Endothelial cell of umbilical vein (primary cell): ENCODE data around the gene MAST4. TPM values are rescaled to one million over a fixed set of nuclear protein-coding genes. Genes with fewer than 3 reads are reported as not detected.

Source experiments
- BruUV-seq: library from RNA; stranded (reverse); fragments of 400-500 nt; replicated peaks from 2 replicates; lab custom pipeline; 2021; lab: Mats Ljungman, UMichigan
- CTCF ChIA-PET: fragments of 300-600, 350-600 bp; sonication (Branson Sonifier 250); formaldehyde crosslinking; loops from one replicate; lab custom pipeline; 2021; ENCODE audit warnings: antibody characterized with exemption, inconsistent platforms; lab: Charles Lee
- POLR2A ChIA-PET: fragments of 300-600, 350-600 bp; sonication (Branson Sonifier 250); formaldehyde crosslinking; loops from one replicate; lab custom pipeline; 2021; ENCODE audit warnings: antibody characterized with exemption, inconsistent platforms; lab: Charles Lee
- DNase-seq: peaks from one replicate; pipeline ENCODE4 v3.0.0-alpha.2; 2011; ENCODE audit warnings: low read depth, low spot score
- FAIRE-seq: peaks from 2 replicates; lab custom pipeline; 2011; peaks lifted over from hg19 to GRCh38; lab: Jason Lieb, UNC
- H2AFZ ChIP-seq: 2 replicates; pipeline ENCODE4 v1.6.0; 2012; ENCODE audit warnings: low read depth, low read length, control low read depth, inconsistent platforms
- H3K27ac ChIP-seq: 2 replicates; pipeline ENCODE4 v1.5.1; 2011; ENCODE audit warnings: low read depth, mild to moderate bottlenecking, control low read depth, low read length, moderate library complexity; ENCODE audit not compliant: insufficient read depth
- H3K27me3 ChIP-seq, 2 experiments: 2 replicates each; pipeline versions ENCODE4 v1.6.0 to v1.6.1; 2011; ENCODE audit warnings: low read length in 2 of 2, mixed read lengths in 1 of 2; ENCODE audit not compliant: control insufficient read depth in 2 of 2, insufficient read depth in 2 of 2
- H3K36me3 ChIP-seq, 2 experiments: 2 replicates in 1 of 2; 3 replicates in 1 of 2; pipeline ENCODE4 v1.5.1; 2011; ENCODE audit warnings: low read length in 2 of 2, mild to moderate bottlenecking in 1 of 2, moderate library complexity in 1 of 2; ENCODE audit not compliant: control insufficient read depth in 2 of 2, insufficient read depth in 2 of 2; ENCODE audit errors: extremely low read depth in 1 of 2
- H3K4me1 ChIP-seq: 3 replicates; pipeline ENCODE4 v1.5.1; 2011; ENCODE audit warnings: mild to moderate bottlenecking, low read length; ENCODE audit not compliant: control insufficient read depth, insufficient read depth; ENCODE audit errors: extremely low read depth
- H3K4me2 ChIP-seq: 2 replicates; pipeline ENCODE4 v1.6.1; 2011; ENCODE audit warnings: low read length, control low read depth, mixed read lengths; ENCODE audit not compliant: insufficient read depth
- H3K4me3 ChIP-seq, 3 experiments: fragments of 200-600 bp in 1 of 3; sonication (generic), shearing (Covaris generic) in 1 of 3; replicated peaks in 1 of 3; 2 replicates each; pipeline ENCODE4 v1.5.1; 2011 to 2016; ENCODE audit warnings: control low read depth in 3 of 3, low read length in 3 of 3, mild to moderate bottlenecking in 2 of 3, inconsistent platforms in 1 of 3, low read depth in 1 of 3, moderate library complexity in 1 of 3; ENCODE audit not compliant: insufficient read depth in 1 of 3
- H3K79me2 ChIP-seq: 2 replicates; pipeline ENCODE4 v1.6.0; 2012; ENCODE audit warnings: low read length, inconsistent platforms; ENCODE audit not compliant: control insufficient read depth, insufficient read depth
- H3K9ac ChIP-seq: replicated peaks from 2 replicates; pipeline ENCODE3; 2011; ENCODE audit warnings: low read length, control low read depth; ENCODE audit not compliant: insufficient read depth; ENCODE audit errors: extremely low read depth
- H3K9me1 ChIP-seq: replicated peaks from 3 replicates; pipeline ENCODE4 v1.6.0; 2011; ENCODE audit warnings: mild to moderate bottlenecking, low read length; ENCODE audit not compliant: control insufficient read depth, insufficient read depth; ENCODE audit errors: extremely low read depth
- H3K9me3 ChIP-seq: replicated peaks from 2 replicates; pipeline ENCODE4 v1.5.1; 2012; ENCODE audit warnings: low read length, inconsistent platforms; ENCODE audit not compliant: control insufficient read depth, insufficient read depth
- H4K20me1 ChIP-seq: replicated peaks from 2 replicates; pipeline ENCODE3; 2011; ENCODE audit warnings: mild to moderate bottlenecking, low read length; ENCODE audit not compliant: control insufficient read depth, insufficient read depth; ENCODE audit errors: extremely low read depth
- EZH2 ChIP-seq: IDR thresholded peaks from 2 replicates; pipeline ENCODE4 v1.6.1; 2012; ENCODE audit warnings: borderline replicate concordance, low read depth, mild to moderate bottlenecking, moderate library complexity, low read length, inconsistent platforms; ENCODE audit not compliant: severe bottlenecking
- FOS ChIP-seq: IDR thresholded peaks from 2 replicates; pipeline ENCODE4 v1.6.1; 2011; ENCODE audit warnings: mild to moderate bottlenecking, low read length, moderate library complexity, borderline replicate concordance; ENCODE audit not compliant: insufficient read depth
- GATA2 ChIP-seq: IDR thresholded peaks from 2 replicates; pipeline ENCODE4 v1.7.0; 2011; ENCODE audit warnings: low read depth, mild to moderate bottlenecking, moderate library complexity, mixed read lengths, low read length; ENCODE audit not compliant: insufficient read length, insufficient read depth
- JUN ChIP-seq: IDR thresholded peaks from 2 replicates; pipeline ENCODE4 v1.6.1; 2011; ENCODE audit warnings: borderline replicate concordance, low read depth; ENCODE audit not compliant: insufficient read length, insufficient read depth
- MAX ChIP-seq: IDR thresholded peaks from 2 replicates; pipeline ENCODE4 v1.6.1; 2011; ENCODE audit not compliant: insufficient read depth, insufficient read length
- MYC ChIP-seq: IDR thresholded peaks from one replicate; pipeline ENCODE4 v1.6.1; 2011; ENCODE audit warnings: mild to moderate bottlenecking, low read depth, low read length
- POLR2A ChIP-seq: IDR thresholded peaks from 2 replicates; pipeline ENCODE4 v1.6.1; 2012; ENCODE audit warnings: low read depth, mild to moderate bottlenecking, control low read depth, low read length
- dilution Hi-C: fragments of 300-500 bp; cut with MboI; formaldehyde crosslinking; loops from one replicate; pipeline ENCODE4 v1.15.0; 2019; ENCODE audit warnings: low sequenced_read_pairs; ENCODE audit not compliant: extremely low pct_ligation_motif_present
- intact Hi-C: fragments of 100-400 bp; cut with micrococcal nuclease; formaldehyde crosslinking; loops from one replicate; pipeline ENCODE4 v1.10.0; 2022
- polyA plus RNA-seq, 4 experiments: library from polyadenylated mRNA; depleted of rRNA in 3 of 4; stranded (reverse) in 3 of 4; unstranded in 1 of 4; fragments of >200 nt; gene quantifications; 2 replicates each; pipeline versions ENCODE4 v1.2.1 to v1.2.3, GENCODE V29; 2011 to 2012; ENCODE audit warnings: missing spikeins in 1 of 4
- total RNA-seq: library from RNA; stranded (reverse); gene quantifications from 2 replicates; pipeline ENCODE4 v1.2.3, GENCODE V29; 2021
- TF ChIP-seq, protein P1 (sequence below), 2 donors: IDR thresholded peaks; 1 replicate in 1 of 2; 2 replicates in 1 of 2; pipeline ENCODE4 v1.5.1; 2011; ENCODE audit warnings: low read length in 2 of 2, mild to moderate bottlenecking in 2 of 2, moderate library complexity in 2 of 2, control low read depth in 1 of 2, inconsistent platforms in 1 of 2, low read depth in 1 of 2; ENCODE audit not compliant: insufficient read depth in 1 of 2; ENCODE audit errors: extremely low read depth in 1 of 2

Gene MAST4
- total and polyA plus RNA-seq, 2 donors (not counting 3 experiments of a cell fraction or from before 2014, with no cell fraction given) = 40.2 to 116 TPM

DNA sequence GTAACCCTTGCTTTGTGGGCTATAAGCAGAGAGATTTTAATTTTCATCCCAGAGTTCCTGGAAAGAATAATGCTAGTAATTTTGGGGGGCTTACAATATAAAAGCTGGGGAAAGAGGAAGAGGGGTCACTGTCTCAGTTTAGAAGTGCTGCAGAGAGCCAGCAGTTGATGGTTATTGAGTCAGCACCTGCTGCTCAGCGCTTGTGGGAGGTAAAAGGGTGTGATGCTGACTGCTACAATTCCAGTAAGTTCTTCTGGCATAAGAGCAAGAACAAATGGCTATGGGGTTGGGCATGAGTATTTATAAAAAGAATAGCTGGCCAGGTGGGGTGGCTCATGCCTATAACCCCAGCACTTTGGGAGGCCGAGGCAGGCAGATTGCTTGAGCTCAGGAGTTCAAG lies 88.5 kb downstream of the MAST4 start:
- Histone ChIP-seq H2AFZ (no peak overlapping the region), H3K36me3 (no peaks in the 10 kb centered on the region), H3K27ac (no peak overlapping the region), H3K4me1 (no peaks in the 10 kb centered on the region), H3K9me3 (no peaks in the 10 kb centered on the region), H3K27me3 (peaks cover 2 to 8% of the 10 kb centered on the region in 2 experiments), H4K20me1 (no peaks in the 10 kb centered on the region), H3K79me2 (no peaks in the 10 kb centered on the region), H3K4me2 (no peak overlapping the region), H3K9me1 (no peaks in the 10 kb centered on the region), H3K9ac (no peak overlapping the region), H3K4me3 (no peak overlapping the region)
- dilution Hi-C loops (no loop called here), intact Hi-C loops (no loop called here)
- no peak for TF ChIP-seq POLR2A
- TF ChIP-seq MAX = no peak
- TF ChIP-seq FOS = no peak
- TF ChIP-seq, protein P1, sequence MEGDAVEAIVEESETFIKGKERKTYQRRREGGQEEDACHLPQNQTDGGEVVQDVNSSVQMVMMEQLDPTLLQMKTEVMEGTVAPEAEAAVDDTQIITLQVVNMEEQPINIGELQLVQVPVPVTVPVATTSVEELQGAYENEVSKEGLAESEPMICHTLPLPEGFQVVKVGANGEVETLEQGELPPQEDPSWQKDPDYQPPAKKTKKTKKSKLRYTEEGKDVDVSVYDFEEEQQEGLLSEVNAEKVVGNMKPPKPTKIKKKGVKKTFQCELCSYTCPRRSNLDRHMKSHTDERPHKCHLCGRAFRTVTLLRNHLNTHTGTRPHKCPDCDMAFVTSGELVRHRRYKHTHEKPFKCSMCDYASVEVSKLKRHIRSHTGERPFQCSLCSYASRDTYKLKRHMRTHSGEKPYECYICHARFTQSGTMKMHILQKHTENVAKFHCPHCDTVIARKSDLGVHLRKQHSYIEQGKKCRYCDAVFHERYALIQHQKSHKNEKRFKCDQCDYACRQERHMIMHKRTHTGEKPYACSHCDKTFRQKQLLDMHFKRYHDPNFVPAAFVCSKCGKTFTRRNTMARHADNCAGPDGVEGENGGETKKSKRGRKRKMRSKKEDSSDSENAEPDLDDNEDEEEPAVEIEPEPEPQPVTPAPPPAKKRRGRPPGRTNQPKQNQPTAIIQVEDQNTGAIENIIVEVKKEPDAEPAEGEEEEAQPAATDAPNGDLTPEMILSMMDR (IDR thresholded peaks at IDR 0.05; ENCODE audit: extremely low read depth in 1 of 2, insufficient read depth in 1 of 2, low read depth in 1 of 2, low read length in 2 of 2) = no peak
- TF ChIP-seq EZH2 = no peak
- TF ChIP-seq MYC = no peak
- no peak for TF ChIP-seq GATA2
- TF ChIP-seq JUN = no peak
- DNase-seq (no peak), FAIRE-seq (no peak)
- ChIA-PET POLR2A (no interaction called here), CTCF (no interaction called here)
- BruUV-seq = no TSS peak
